ENCODE measurements around the gene TLE4. TPM values are rescaled to one million over a fixed set of nuclear protein-coding genes. Genes with fewer than 3 reads are reported as not detected.

TLE4 gene
- total RNA-seq, 1 experiment from 2014 or later: 8.7 TPM

GRCh38 chr9:79665931-79666330 lies 94.2 kb downstream of the TLE4 start:
- no peak overlapping the region for H3K4me3 Mint-ChIP-seq (ENCODE audit: unreplicated experiment)
- ChIA-PET CTCF (interaction anchor here (0.6 kb wide), 1 partner anchor 96 kb away, joined by 3 read pairs; no protein-coding TSS in a partner anchor), POLR2A (no interaction called here)
- intact Hi-C loops (cut with micrococcal nuclease): no loop called here
- H3K9me3 Mint-ChIP-seq (ENCODE audit: unreplicated experiment): no peaks in the 10 kb centered on the region
- H3K36me3 Mint-ChIP-seq (ENCODE audit: insufficient read depth, unreplicated experiment): peaks cover 6% of the 10 kb centered on the region
- no TSS peak for BruUV-seq (replicated peaks)
- H3K27ac Mint-ChIP-seq (ENCODE audit: low read depth, unreplicated experiment): no peak overlapping the region
- peaks cover 18% of the 10 kb centered on the region for H3K4me1 Mint-ChIP-seq (ENCODE audit: insufficient read depth, unreplicated experiment)
- no peaks in the 10 kb centered on the region for H3K27me3 Mint-ChIP-seq (ENCODE audit: insufficient read depth, unreplicated experiment)
- DNase-seq (ENCODE audit: unreplicated experiment): no peak
- TF ChIP-seq CTCF (IDR thresholded peaks at IDR 0.05; ENCODE audit: unreplicated experiment): no peak

DNA sequence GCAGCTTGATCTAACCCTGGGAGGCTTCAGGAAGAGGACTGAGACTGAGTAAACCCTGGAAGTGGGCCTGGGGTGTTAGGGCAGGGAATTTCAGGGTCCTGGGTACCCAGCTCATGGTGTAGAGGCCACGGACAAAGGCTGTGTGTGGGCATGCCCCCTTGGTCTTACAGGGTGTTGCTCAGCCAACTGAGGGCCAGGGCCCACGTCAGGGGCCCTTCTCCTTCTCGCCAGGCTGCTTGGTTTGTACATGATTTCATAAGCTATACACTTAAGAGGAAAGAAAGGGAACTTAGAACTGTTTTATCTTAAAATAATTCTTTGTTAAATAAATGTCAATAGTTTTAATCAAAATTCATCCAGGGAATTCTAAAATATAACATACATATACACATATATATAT lies 95.4 kb downstream of the TLE4 start:
- ChIA-PET CTCF (interaction anchor here (0.5 to 1.2 kb wide), 3 partner anchors 30 to 1238 kb away, joined by 3 read pairs; no protein-coding TSS in a partner anchor), POLR2A (no interaction called here)
- peaks cover 6% of the 10 kb centered on the region for H3K36me3 Mint-ChIP-seq (ENCODE audit: insufficient read depth, unreplicated experiment)
- no peaks in the 10 kb centered on the region for H3K9me3 Mint-ChIP-seq (ENCODE audit: unreplicated experiment)
- no peak overlapping the region for H3K4me3 Mint-ChIP-seq (ENCODE audit: unreplicated experiment)
- no peak overlapping the region for H3K27ac Mint-ChIP-seq (ENCODE audit: low read depth, unreplicated experiment)
- H3K4me1 Mint-ChIP-seq (ENCODE audit: insufficient read depth, unreplicated experiment): peaks cover 19% of the 10 kb centered on the region
- no peaks in the 10 kb centered on the region for H3K27me3 Mint-ChIP-seq (ENCODE audit: insufficient read depth, unreplicated experiment)
- no peak for TF ChIP-seq CTCF (IDR thresholded peaks at IDR 0.05; ENCODE audit: unreplicated experiment)
- no TSS peak for BruUV-seq (replicated peaks)
- no peak for DNase-seq (ENCODE audit: unreplicated experiment)
- intact Hi-C loops (cut with micrococcal nuclease): no loop called here

DNA sequence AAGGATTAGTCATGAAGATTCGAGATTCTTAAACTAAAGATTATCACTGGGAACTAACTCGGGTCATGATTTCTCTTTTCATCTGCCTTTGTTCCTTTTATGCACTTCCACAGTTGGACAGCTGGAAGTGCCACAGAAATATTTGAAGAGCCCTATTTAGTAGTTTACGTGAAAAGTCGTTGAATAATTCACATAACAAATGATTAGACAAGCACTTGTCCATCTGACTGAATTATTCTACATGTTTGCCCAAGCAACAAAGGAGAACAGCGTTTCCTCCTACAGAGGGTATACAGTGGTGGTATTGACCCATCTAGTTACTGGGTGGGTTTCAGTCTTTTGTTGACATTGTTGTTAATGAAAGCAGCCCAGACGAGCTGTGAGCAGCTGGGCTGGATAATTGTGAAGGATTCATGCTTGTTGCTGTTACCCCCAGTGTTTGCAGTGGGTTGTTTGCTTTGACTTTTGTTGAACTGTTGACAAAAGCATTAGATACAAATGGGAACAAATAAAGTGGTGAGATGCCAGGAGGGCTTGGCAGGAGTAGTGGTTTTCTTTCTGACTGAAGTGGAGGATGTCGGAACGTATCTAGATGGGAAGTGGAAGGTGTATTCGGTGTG lies 96.2 kb downstream of the TLE4 start:
- BruUV-seq (replicated peaks): no TSS peak
- no peak for TF ChIP-seq CTCF (IDR thresholded peaks at IDR 0.05; ENCODE audit: unreplicated experiment)
- H3K4me1 Mint-ChIP-seq (ENCODE audit: insufficient read depth, unreplicated experiment): peaks cover 19% of the 10 kb centered on the region
- ChIA-PET CTCF (interaction anchor here (0.6 to 1.2 kb wide), 2 partner anchors 30 to 537 kb away, joined by 3 read pairs; no protein-coding TSS in a partner anchor), POLR2A (no interaction called here)
- peaks cover under 1% of the 10 kb centered on the region for H3K36me3 Mint-ChIP-seq (ENCODE audit: insufficient read depth, unreplicated experiment)
- no peaks in the 10 kb centered on the region for H3K9me3 Mint-ChIP-seq (ENCODE audit: unreplicated experiment)
- DNase-seq (ENCODE audit: unreplicated experiment): no peak
- no peak overlapping the region for H3K27ac Mint-ChIP-seq (ENCODE audit: low read depth, unreplicated experiment)
- intact Hi-C loops (cut with micrococcal nuclease): no loop called here
- H3K4me3 Mint-ChIP-seq (ENCODE audit: unreplicated experiment): no peak overlapping the region
- H3K27me3 Mint-ChIP-seq (ENCODE audit: insufficient read depth, unreplicated experiment): no peaks in the 10 kb centered on the region

DNA sequence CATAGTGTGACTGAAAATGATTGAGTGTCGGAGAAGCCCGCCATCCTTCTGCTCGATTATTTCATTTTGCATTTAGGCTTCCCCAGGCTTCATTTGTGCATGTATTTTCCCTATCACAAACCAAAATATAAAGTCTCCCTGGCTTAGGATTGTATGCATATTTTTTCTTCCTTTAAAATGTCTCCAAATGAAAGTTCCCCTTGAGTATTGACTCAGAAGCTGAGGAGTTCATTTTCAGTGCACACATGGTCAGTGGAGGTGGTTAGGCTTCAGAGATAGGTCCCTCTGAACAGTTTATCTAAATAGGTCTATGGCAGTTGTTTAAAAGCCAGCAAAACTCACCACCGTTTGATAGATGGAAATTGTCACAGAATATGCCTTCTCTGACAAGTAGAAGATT lies 97.2 kb downstream of the TLE4 start:
- DNase-seq (ENCODE audit: unreplicated experiment): no peak
- no TSS peak for BruUV-seq (replicated peaks)
- Mint-ChIP-seq H3K27ac (ENCODE audit: low read depth, unreplicated experiment) (peak overlapping the region; percentile 83), H3K4me3 (ENCODE audit: unreplicated experiment) (no peak overlapping the region), H3K27me3 (ENCODE audit: insufficient read depth, unreplicated experiment) (no peaks in the 10 kb centered on the region), H3K9me3 (ENCODE audit: unreplicated experiment) (no peaks in the 10 kb centered on the region), H3K36me3 (ENCODE audit: insufficient read depth, unreplicated experiment) (no peaks in the 10 kb centered on the region), H3K4me1 (ENCODE audit: insufficient read depth, unreplicated experiment) (peaks cover 19% of the 10 kb centered on the region)
- no peak for TF ChIP-seq CTCF (IDR thresholded peaks at IDR 0.05; ENCODE audit: unreplicated experiment)
- intact Hi-C loops (cut with micrococcal nuclease): no loop called here
- POLR2A ChIA-PET: interaction anchor here (1.0 to 1.2 kb wide), 2 partner anchors 30 to 79 kb away, joined by 3 read pairs; no protein-coding TSS in a partner anchor
- CTCF ChIA-PET: no interaction called here
